ENCODE results near the gene CUL9. TPM values are rescaled to one million over a fixed set of nuclear protein-coding genes. Genes with fewer than 3 reads are reported as not detected.

CUL9 gene
- total RNA-seq, 1 donor from 2014 or later: 36.1 TPM

GRCh38 chr6:43269273-43270007 is 87.4 kb downstream of the CUL9 start:
- H3K27me3 ChIP-seq: peaks cover 7% of the 10 kb centered on the region
- intact Hi-C loops (cut with DNase I): no loop called here
- H3K36me3 ChIP-seq: no peaks in the 10 kb centered on the region
- no peak for TF ChIP-seq CTCF (IDR thresholded peaks at IDR 0.05)
- H3K4me3 ChIP-seq: peak overlapping the region; percentile 49 to 60
- DNase-seq (ENCODE audit: low spot score in 2 of 2): no peak
- no peaks in the 10 kb centered on the region for H3K4me1 ChIP-seq
- H3K27ac ChIP-seq: no peak overlapping the region
- no peaks in the 10 kb centered on the region for H3K9me3 ChIP-seq

- DNase-seq (ENCODE audit: low spot score in 2 of 2): no peak
- TF ChIP-seq CTCF (IDR thresholded peaks at IDR 0.05): no peak
- Histone ChIP-seq H3K27me3 (peaks cover 9% of the 10 kb centered on the region), H3K4me3 (no peak overlapping the region), H3K36me3 (no peaks in the 10 kb centered on the region), H3K4me1 (peaks cover 6 to 9% of the 10 kb centered on the region in 2 donors), H3K27ac (no peak overlapping the region), H3K9me3 (no peaks in the 10 kb centered on the region)
- intact Hi-C loops (cut with DNase I): no loop called here
These were observed 89.3 kb downstream of the CUL9 start for GRCh38 chr6:43271103-43271815.

GRCh38 chr6:43271944-43272343 is 89.9 kb downstream of the CUL9 start:
- peaks cover 6 to 9% of the 10 kb centered on the region in 2 donors for H3K4me1 ChIP-seq
- H3K36me3 ChIP-seq: no peaks in the 10 kb centered on the region
- intact Hi-C loops (cut with DNase I): no loop called here
- no peak for TF ChIP-seq CTCF (IDR thresholded peaks at IDR 0.05)
- no peaks in the 10 kb centered on the region for H3K9me3 ChIP-seq
- no peak overlapping the region for H3K27ac ChIP-seq
- DNase-seq (ENCODE audit: low spot score in 2 of 2): no peak
- H3K27me3 ChIP-seq: peaks cover 12% of the 10 kb centered on the region
- no peak overlapping the region for H3K4me3 ChIP-seq

- H3K4me1 ChIP-seq: peaks cover 6 to 9% of the 10 kb centered on the region in 2 donors
- no peaks in the 10 kb centered on the region for H3K36me3 ChIP-seq
- H3K27me3 ChIP-seq: peaks cover 12% of the 10 kb centered on the region
- intact Hi-C loops (cut with DNase I): no loop called here
- no peaks in the 10 kb centered on the region for H3K9me3 ChIP-seq
- H3K27ac ChIP-seq: no peak overlapping the region
- no peak for DNase-seq (ENCODE audit: low spot score in 2 of 2)
- no peak overlapping the region for H3K4me3 ChIP-seq
- TF ChIP-seq CTCF (IDR thresholded peaks at IDR 0.05): no peak
These were observed 91.7 kb downstream of the CUL9 start for GRCh38 chr6:43273707-43274106.

Other genes starting within 250 kb of the CUL9 start
- not detected for gene GNMT, start 221.4 kb upstream of the CUL9 start, total RNA-seq
- 8.9 TPM for gene PEX6, start 203.0 kb upstream of the CUL9 start, total RNA-seq
- gene PPP2R5D, start 197.6 kb upstream of the CUL9 start, total RNA-seq: 27.7 TPM
- 61.1 TPM for gene MEA1, start 168.2 kb upstream of the CUL9 start, total RNA-seq
- 64.0 TPM for gene KLHDC3, start 167.9 kb upstream of the CUL9 start, total RNA-seq
- gene RRP36, start 160.6 kb upstream of the CUL9 start, total RNA-seq: 20.6 TPM
- 26.7 TPM for gene CUL7, start 128.3 kb upstream of the CUL9 start, total RNA-seq
- gene MRPL2, start 122.8 kb upstream of the CUL9 start, total RNA-seq: 42.3 TPM
- gene KLC4, start 122.6 kb upstream of the CUL9 start, total RNA-seq: 17.8 TPM
- gene PTK7, start 105.9 kb upstream of the CUL9 start, total RNA-seq: 34.9 TPM
- 71.2 TPM for gene SRF, start 10.9 kb upstream of the CUL9 start, total RNA-seq
- 39.1 TPM for gene DNPH1, start 47.3 kb downstream of the CUL9 start, total RNA-seq
- gene TTBK1, start 61.3 kb downstream of the CUL9 start, total RNA-seq: not detected
- gene SLC22A7, start 116.1 kb downstream of the CUL9 start, total RNA-seq: 1.8 TPM
- gene CRIP3, start 126.6 kb downstream of the CUL9 start, total RNA-seq: not detected
- 4.4 TPM for gene ZNF318, start 187.5 kb downstream of the CUL9 start, total RNA-seq
- gene ABCC10, start 245.3 kb downstream of the CUL9 start, total RNA-seq: 4.6 TPM